G401.6 (cell line): ENCODE results near the gene AGTR2.
"Not testable (repeated sequence)": the region's sequence is repeated elsewhere in the genome, so short reads cannot be mapped to it uniquely, and the experiment has no call there.

Experiments
- FAIRE-seq: peaks from 2 replicates; lab custom pipeline; 2012; peaks lifted over from hg19 to GRCh38; lab: Jason Lieb, UNC

AGTR2 gene

GRCh38 chrX:116170511-116170910 lies at the start of gene AGTR2:
Gene AGTR2 (plus strand): TSS chrX:116170744. CDS start chrX:116172281, 1,537 bp downstream.
- FAIRE-seq: no peak

GRCh38 chrX:116135277-116135676 lies 35.3 kb upstream of the AGTR2 start:
- no peak for FAIRE-seq

- FAIRE-seq: not testable (repeated sequence)
These were observed 29.3 kb upstream of the AGTR2 start for GRCh38 chrX:116141270-116141669.

- no peak for FAIRE-seq
These were observed 27.6 kb upstream of the AGTR2 start for GRCh38 chrX:116142976-116143375.

- FAIRE-seq: no peak
These were observed 2.4 kb downstream of the AGTR2 start for GRCh38 chrX:116172976-116173375.

GRCh38 chrX:116181300-116181699 lies 10.8 kb downstream of the AGTR2 start:
- FAIRE-seq: no peak

GRCh38 chrX:116185163-116185562 lies 14.6 kb downstream of the AGTR2 start:
- FAIRE-seq: no peak

- FAIRE-seq: no peak
These were observed 24.1 kb downstream of the AGTR2 start for GRCh38 chrX:116194649-116195048.

- no peak for FAIRE-seq
These were observed 27.7 kb downstream of the AGTR2 start for GRCh38 chrX:116198235-116198634.

GRCh38 chrX:116198810-116199209 lies 28.3 kb downstream of the AGTR2 start:
- FAIRE-seq: peak; percentile 86

GRCh38 chrX:116204932-116205331 lies 34.4 kb downstream of the AGTR2 start:
- no peak for FAIRE-seq

- no peak for FAIRE-seq
These were observed 42.7 kb downstream of the AGTR2 start for GRCh38 chrX:116213262-116213661.

GRCh38 chrX:116217080-116217479 lies 46.5 kb downstream of the AGTR2 start:
- FAIRE-seq: not testable (repeated sequence)
